ENCODE data around the gene DYSF. TPM values are rescaled to one million over a fixed set of nuclear protein-coding genes. Genes with fewer than 3 reads are reported as not detected.

Gene DYSF
- total RNA-seq, 1 experiment from 2014 or later = 0.89 TPM

DNA sequence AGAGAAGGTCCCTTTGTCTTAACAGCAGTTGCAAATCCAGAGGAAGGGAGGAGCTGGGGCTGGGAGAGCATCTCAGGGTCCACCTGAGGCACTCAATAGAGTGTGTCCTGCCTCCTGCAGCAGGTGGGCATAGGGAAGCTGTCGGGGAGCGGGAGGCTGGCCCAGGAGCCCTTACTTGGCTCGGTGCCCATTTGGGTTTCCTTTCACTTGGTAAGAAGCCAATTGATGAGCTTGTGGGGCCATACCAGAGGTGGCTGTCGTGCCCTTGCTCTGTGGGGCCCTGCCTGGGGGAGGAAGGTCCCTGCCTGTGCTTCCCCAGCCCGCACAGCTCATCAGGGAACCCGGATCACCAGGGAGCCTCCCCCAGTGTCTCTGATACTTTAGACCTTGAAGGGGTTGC is 229.7 kb downstream of the DYSF start:
- TF ChIP-seq SIN3A (IDR thresholded peaks at IDR 0.05; ENCODE audit: low read depth) (no peak), TCF7L2 (IDR thresholded peaks at IDR 0.05; ENCODE audit: borderline replicate concordance, extremely low read depth, insufficient read depth, insufficient read length) (no peak), RAD21 (IDR thresholded peaks at IDR 0.05; ENCODE audit: low read depth) (no peak), EZH2phosphoT487 (IDR thresholded peaks at IDR 0.05; ENCODE audit: borderline replicate concordance) (no peak), ELF1 (IDR thresholded peaks at IDR 0.05; ENCODE audit: borderline replicate concordance, low read depth) (no peak), SRF (IDR thresholded peaks at IDR 0.05; ENCODE audit: low read depth) (no peak)
- no peak overlapping the region for H3K9ac ChIP-seq (ENCODE audit: low read length)
- H3K27ac ChIP-seq (ENCODE audit: low read depth, low read length) = no peak overlapping the region
- no peaks in the 10 kb centered on the region for H3K27me3 ChIP-seq (ENCODE audit: insufficient read depth, low read length)
- RAD21 ChIA-PET (ENCODE audit: low non-redundant PET in 1 of 2, low total read pairs in 2 of 2, uncharacterized antibody in 2 of 2, unreplicated experiment in 2 of 2) = no interaction called here
- no peak for DNase-seq (ENCODE audit: low read depth, low spot score)
- ATAC-seq = no peak
- H4K20me1 ChIP-seq (ENCODE audit: insufficient read depth) = no peaks in the 10 kb centered on the region
- no peak overlapping the region for H3K4me3 ChIP-seq (replicated peaks in 1 of 2; ENCODE audit: low read depth in 1 of 2, low read length in 2 of 2)
- POLR2A ChIA-PET = no interaction called here
- H3K36me3 ChIP-seq (ENCODE audit: control insufficient read depth in 1 of 2, insufficient read depth in 2 of 2, low read length in 2 of 2) = no peaks in the 10 kb centered on the region
- CTCF ChIA-PET = no interaction called here
- no peaks in the 10 kb centered on the region for H3K79me2 ChIP-seq (ENCODE audit: insufficient read depth, low read length)
- no TSS peak for BruUV-seq (replicated peaks)
- H3K9me3 ChIP-seq (ENCODE audit: control insufficient read depth in 1 of 2, insufficient read depth in 1 of 2, low read depth in 1 of 2, low read length in 2 of 2) = no peaks in the 10 kb centered on the region
- H3K9me2 ChIP-seq (ENCODE audit: insufficient read depth) = no peaks in the 10 kb centered on the region
- no peak overlapping the region for H2AFZ ChIP-seq (ENCODE audit: low read depth, low read length, poor library complexity, severe bottlenecking)
- intact Hi-C loops (cut with micrococcal nuclease) = no loop called here
- H3K4me2 ChIP-seq (ENCODE audit: low read length) = no peak overlapping the region
- no peaks in the 10 kb centered on the region for H3K4me1 ChIP-seq (ENCODE audit: control insufficient read depth in 1 of 2, insufficient read depth in 2 of 2, low read length in 2 of 2)

DNA sequence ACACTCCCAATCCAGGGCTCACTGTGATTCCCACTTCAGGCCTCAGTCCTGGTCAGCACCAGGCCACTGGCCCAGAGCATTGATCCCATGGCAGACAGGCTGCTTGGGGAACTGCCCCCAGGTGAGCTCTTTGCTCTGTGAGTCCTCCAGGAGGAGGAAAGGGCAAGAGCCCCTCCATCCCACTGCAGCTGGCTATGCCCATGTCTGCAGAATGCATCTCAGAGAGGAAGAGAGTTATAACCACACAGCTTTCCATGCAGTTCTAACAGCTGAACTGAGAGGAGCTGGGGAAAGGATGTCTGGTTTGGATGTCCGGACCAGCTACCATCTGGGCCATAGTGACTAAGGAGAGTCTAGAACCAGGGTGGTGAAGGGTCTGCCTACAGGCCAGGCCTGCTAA is 230.3 kb downstream of the DYSF start:
- DNase-seq (ENCODE audit: low read depth, low spot score) (no peak), ATAC-seq (no peak)
- H3K27ac ChIP-seq (ENCODE audit: low read depth, low read length) = no peak overlapping the region
- no peaks in the 10 kb centered on the region for H3K79me2 ChIP-seq (ENCODE audit: insufficient read depth, low read length)
- BruUV-seq (replicated peaks) = no TSS peak
- H3K9me3 ChIP-seq (ENCODE audit: control insufficient read depth in 1 of 2, insufficient read depth in 1 of 2, low read depth in 1 of 2, low read length in 2 of 2) = no peaks in the 10 kb centered on the region
- intact Hi-C loops (cut with micrococcal nuclease) = no loop called here
- H2AFZ ChIP-seq (ENCODE audit: low read depth, low read length, poor library complexity, severe bottlenecking) = no peak overlapping the region
- no peaks in the 10 kb centered on the region for H3K9me2 ChIP-seq (ENCODE audit: insufficient read depth)
- POLR2A ChIA-PET = no interaction called here
- no peaks in the 10 kb centered on the region for H3K36me3 ChIP-seq (ENCODE audit: control insufficient read depth in 1 of 2, insufficient read depth in 2 of 2, low read length in 2 of 2)
- H3K4me3 ChIP-seq (replicated peaks in 1 of 2; ENCODE audit: low read depth in 1 of 2, low read length in 2 of 2) = no peak overlapping the region
- H3K9ac ChIP-seq (ENCODE audit: low read length) = no peak overlapping the region
- H3K4me1 ChIP-seq (ENCODE audit: control insufficient read depth in 1 of 2, insufficient read depth in 2 of 2, low read length in 2 of 2) = no peaks in the 10 kb centered on the region
- CTCF ChIA-PET = no interaction called here
- H4K20me1 ChIP-seq (ENCODE audit: insufficient read depth) = no peaks in the 10 kb centered on the region
- H3K27me3 ChIP-seq (ENCODE audit: insufficient read depth, low read length) = no peaks in the 10 kb centered on the region
- RAD21 ChIA-PET (ENCODE audit: low non-redundant PET in 1 of 2, low total read pairs in 2 of 2, uncharacterized antibody in 2 of 2, unreplicated experiment in 2 of 2) = no interaction called here
- H3K4me2 ChIP-seq (ENCODE audit: low read length) = no peak overlapping the region
- TF ChIP-seq ZNF274 (IDR thresholded peaks at IDR 0.05; ENCODE audit: low read depth, low read length) (no peak), POLR2AphosphoS5 (IDR thresholded peaks at IDR 0.05; ENCODE audit: low read depth, low read length) (no peak), CTCF (IDR thresholded peaks at IDR 0.05 in 2 of 3, conservative IDR thresholded peaks at IDR 0.05 in 1 of 3; ENCODE audit: borderline replicate concordance in 1 of 3, insufficient read depth in 1 of 3, low read depth in 2 of 3, low read length in 2 of 3) (no peak), JUND (IDR thresholded peaks at IDR 0.05) (no peak), SRF (IDR thresholded peaks at IDR 0.05; ENCODE audit: low read depth) (no peak), ELF1 (IDR thresholded peaks at IDR 0.05; ENCODE audit: borderline replicate concordance, low read depth) (no peak), EZH2 (IDR thresholded peaks at IDR 0.05) (no peak), REST (IDR thresholded peaks at IDR 0.05; ENCODE audit: low read depth) (no peak), RAD21 (IDR thresholded peaks at IDR 0.05; ENCODE audit: low read depth) (no peak), EGR1 (IDR thresholded peaks at IDR 0.05; ENCODE audit: low read depth) (no peak), SIN3A (IDR thresholded peaks at IDR 0.05; ENCODE audit: low read depth) (no peak), SP1 (IDR thresholded peaks at IDR 0.05; ENCODE audit: low read depth) (no peak)
- TF ChIP-seq, protein P1, sequence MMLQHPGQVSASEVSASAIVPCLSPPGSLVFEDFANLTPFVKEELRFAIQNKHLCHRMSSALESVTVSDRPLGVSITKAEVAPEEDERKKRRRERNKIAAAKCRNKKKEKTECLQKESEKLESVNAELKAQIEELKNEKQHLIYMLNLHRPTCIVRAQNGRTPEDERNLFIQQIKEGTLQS (IDR thresholded peaks at IDR 0.05) = no peak
